BJ (cell line): ENCODE results near the gene JAML. TPM values are rescaled to one million over a fixed set of nuclear protein-coding genes. Genes with fewer than 3 reads are reported as not detected.
"Not testable (repeated sequence)": the region's sequence is repeated elsewhere in the genome, so short reads cannot be mapped to it uniquely, and the experiment has no call there.

Source experiments
- CTCF ChIA-PET: fragments of 350-600 bp; formaldehyde crosslinking; extraction: SDS; loops from one replicate; lab custom pipeline; 2021; ENCODE audit warnings: antibody characterized with exemption, inconsistent platforms; lab: Yijun Ruan, JAX
- POLR2A ChIA-PET: fragments of 300-600 bp; sonication (Branson Sonifier 250); formaldehyde crosslinking; extraction: SDS; loops from one replicate; lab custom pipeline; 2021; ENCODE audit warnings: antibody characterized with exemption; lab: Charles Lee
- DNase-seq: peaks from one replicate; pipeline ENCODE4 v3.0.0-alpha.2; 2011; ENCODE audit warnings: low read depth
- H3K27me3 ChIP-seq: 2 replicates; pipeline ENCODE4 v1.6.0; 2011; ENCODE audit warnings: low read length; ENCODE audit not compliant: control insufficient read depth, insufficient read depth
- H3K36me3 ChIP-seq: 2 replicates; pipeline ENCODE4 v1.5.1; 2011; ENCODE audit warnings: low read length; ENCODE audit not compliant: control insufficient read depth, insufficient read depth
- H3K4me3 ChIP-seq: 2 replicates; pipeline ENCODE4 v1.5.1; 2011; ENCODE audit warnings: low read depth, mild to moderate bottlenecking, control low read depth, low read length
- CTCF ChIP-seq: IDR thresholded peaks from 2 replicates; pipeline ENCODE4 v1.5.1; 2011; ENCODE audit warnings: low read depth, mild to moderate bottlenecking, control low read depth, inconsistent platforms, low read length, moderate library complexity; ENCODE audit not compliant: insufficient read depth
- polyA plus RNA-seq: library from polyadenylated mRNA; depleted of rRNA; stranded (reverse); fragments of >200 nt; gene quantifications from 2 replicates; pipeline ENCODE4 v1.2.3, GENCODE V29; 2011

Gene JAML
- polyA plus RNA-seq, 1 experiment, result not detected

- TF ChIP-seq CTCF, result no peak
- H3K36me3 ChIP-seq, result no peaks in the 10 kb centered on the region
- peaks cover 5% of the 10 kb centered on the region; the same call in 1 of the 2 replicates for H3K27me3 ChIP-seq
- no peak for DNase-seq
- CTCF ChIA-PET, result interaction anchor here (6.8 kb wide), 1 partner anchor 15 kb away, joined by 68 read pairs; no protein-coding TSS in a partner anchor
- POLR2A ChIA-PET, result no interaction called here
- H3K4me3 ChIP-seq, result no peak overlapping the region
Observed at GRCh38 chr11:118186346-118187107, 38.3 kb downstream of the JAML start.

GRCh38 chr11:118184784-118185579 is 39.8 kb downstream of the JAML start:
- ChIA-PET POLR2A (no interaction called here), CTCF (interaction anchor here (0.7 to 6.8 kb wide), 4 partner anchors 14 to 40 kb away, joined by 3 to 68 read pairs (median 4); no protein-coding TSS in a partner anchor)
- H3K4me3 ChIP-seq, result no peak overlapping the region
- DNase-seq, result no peak
- no peaks in the 10 kb centered on the region for H3K36me3 ChIP-seq
- TF ChIP-seq CTCF, result no peak
- peaks cover 5% of the 10 kb centered on the region; the same call in 1 of the 2 replicates for H3K27me3 ChIP-seq

- DNase-seq, H3K27me3 ChIP-seq, H3K4me3 ChIP-seq, POLR2A ChIA-PET, H3K36me3 ChIP-seq: not testable (repeated sequence)
- CTCF ChIA-PET, result interaction anchor here (6.8 kb wide), 1 partner anchor 12 kb away, joined by 68 read pairs; no protein-coding TSS in a partner anchor
Observed at GRCh38 chr11:118183691-118184090, 41.1 kb downstream of the JAML start.

GRCh38 chr11:118180300-118180703 is 44.5 kb downstream of the JAML start:
- no peak for DNase-seq
- Histone ChIP-seq H3K4me3 (no peak overlapping the region), H3K36me3 (no peaks in the 10 kb centered on the region), H3K27me3 (peaks cover 11% of the 10 kb centered on the region)
- ChIA-PET CTCF (interaction anchor here (2.4 to 6.8 kb wide), 2 partner anchors 9 to 18 kb away, joined by 11 to 68 read pairs; no protein-coding TSS in a partner anchor), POLR2A (no interaction called here)
- TF ChIP-seq CTCF, result no peak

GRCh38 chr11:118176778-118177134 is 48.1 kb downstream of the JAML start:
- Histone ChIP-seq H3K4me3 (no peak overlapping the region), H3K27me3 (peaks cover 22% of the 10 kb centered on the region), H3K36me3 (no peaks in the 10 kb centered on the region)
- no peak for TF ChIP-seq CTCF
- ChIA-PET CTCF (interaction anchor here (1.1 kb wide), 1 partner anchor 11 kb away, joined by 3 read pairs; no protein-coding TSS in a partner anchor), POLR2A (no interaction called here)
- no peak for DNase-seq
